ENCODE results near the gene MYO1C. TPM values are rescaled to one million over a fixed set of nuclear protein-coding genes. Genes with fewer than 3 reads are reported as not detected.

MYO1C gene
- polyA plus RNA-seq, 3 donors, result 66.4 to 70.2 (median 70.0) TPM

DNA sequence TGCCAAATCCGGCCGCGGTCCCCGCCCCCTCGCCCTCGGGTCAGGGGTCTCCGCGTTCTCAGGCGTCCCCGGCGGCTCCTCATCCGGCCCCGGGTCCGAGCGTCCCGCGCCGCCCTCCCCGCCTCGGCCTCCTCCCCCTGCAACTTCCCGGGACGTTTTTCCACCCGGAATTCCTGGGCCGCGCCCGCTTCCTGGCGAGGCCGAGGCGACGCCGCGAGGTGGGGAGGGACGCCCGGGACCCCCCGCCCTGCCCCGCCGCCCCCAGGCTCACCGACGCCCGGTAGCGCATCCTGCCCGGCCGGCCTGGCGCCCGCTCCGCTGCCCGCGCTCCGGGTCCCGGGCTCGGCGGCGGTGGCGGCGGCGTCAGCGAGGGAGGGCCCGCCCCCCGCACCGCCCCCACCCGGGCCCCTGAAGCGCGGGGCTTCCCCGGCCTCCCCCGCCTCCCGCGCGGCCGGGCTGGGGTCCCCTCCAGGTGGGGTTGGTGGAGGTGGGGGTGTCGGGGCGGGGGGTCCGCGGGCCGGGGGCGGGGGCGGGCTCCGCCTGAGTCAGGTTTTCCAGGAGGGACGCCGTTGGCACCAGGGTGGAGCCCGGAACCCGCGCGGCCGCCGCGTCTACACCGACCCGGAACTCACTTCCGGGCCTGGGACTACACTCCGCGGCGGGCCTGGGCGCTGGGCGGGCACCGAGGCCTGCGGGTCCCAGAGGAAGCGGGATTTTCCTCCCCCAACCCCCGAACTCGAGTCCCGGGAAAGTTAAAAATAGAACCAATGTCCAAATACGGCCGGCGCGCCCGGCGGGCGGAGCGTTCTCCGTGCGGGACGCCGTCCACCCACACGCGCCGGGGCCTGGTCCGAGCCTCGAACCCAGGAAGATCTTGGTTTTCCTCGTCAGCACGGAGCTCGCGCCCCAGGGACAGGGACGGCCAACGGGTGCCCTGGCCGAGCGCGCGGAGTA lies 6.8 kb downstream of the MYO1C start:
- DNase-seq (ENCODE audit: low read depth in 3 of 3, low spot score in 2 of 3), result no peak

GRCh38 chr17:1484676-1485422 lies 7.6 kb downstream of the MYO1C start:
- no peak for DNase-seq (ENCODE audit: low read depth in 3 of 3, low spot score in 2 of 3)

DNA sequence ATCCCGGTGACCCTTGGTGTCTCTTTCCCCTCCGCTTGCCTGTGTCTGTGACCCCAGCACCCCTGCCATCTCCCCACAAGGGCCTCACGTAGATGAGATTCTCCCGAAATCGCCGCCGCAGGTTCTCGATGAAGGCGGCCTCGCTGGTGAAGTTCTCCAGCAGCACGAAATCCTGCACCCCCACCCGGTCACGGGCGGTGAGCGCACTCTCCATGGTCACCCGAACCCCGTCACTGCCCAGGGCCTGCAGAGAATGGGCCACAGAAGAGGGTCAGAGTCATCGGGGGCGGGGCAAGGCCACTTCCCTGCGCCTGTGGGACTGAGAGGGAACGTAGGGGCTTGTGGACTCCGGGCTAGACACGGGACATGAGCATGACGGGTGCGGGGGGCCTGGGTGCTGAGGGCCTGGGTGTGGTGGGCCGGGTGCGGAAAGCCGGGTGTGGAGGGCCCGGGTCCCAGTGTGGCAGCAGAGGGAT lies 8.4 kb downstream of the MYO1C start:
- DNase-seq (ENCODE audit: low read depth in 3 of 3, low spot score in 2 of 3), result no peak

- DNase-seq (ENCODE audit: low read depth in 3 of 3, low spot score in 2 of 3), result no peak
Observed at GRCh38 chr17:1482680-1483079, 9.8 kb downstream of the MYO1C start.

- DNase-seq (ENCODE audit: low read depth in 3 of 3, low spot score in 2 of 3), result no peak
Observed at GRCh38 chr17:1481736-1482135, 10.8 kb downstream of the MYO1C start.

- no peak for DNase-seq (ENCODE audit: low read depth in 3 of 3, low spot score in 2 of 3)
Observed at GRCh38 chr17:1480747-1481465, 11.6 kb downstream of the MYO1C start.

DNA sequence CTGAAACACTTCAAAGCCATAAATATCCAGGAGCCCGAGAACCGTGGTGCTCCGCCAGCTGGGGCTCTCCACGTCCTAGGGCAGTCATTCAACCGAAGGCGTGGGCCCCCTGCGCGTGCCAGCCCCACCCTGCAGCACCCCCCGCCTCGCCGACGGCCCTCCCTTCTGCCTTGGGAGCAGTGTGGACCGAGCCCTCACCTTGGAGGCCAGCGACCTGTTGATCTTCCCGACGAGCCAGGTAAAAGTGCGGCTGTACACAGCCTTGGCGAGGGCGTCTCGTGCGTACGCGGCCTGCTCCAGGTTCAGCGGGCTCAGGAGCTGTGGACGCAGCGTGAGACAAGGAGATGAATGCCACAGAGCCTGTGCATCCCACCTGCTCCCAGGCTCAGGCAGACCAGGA lies 14.1 kb downstream of the MYO1C start:
- DNase-seq (ENCODE audit: low read depth in 3 of 3, low spot score in 2 of 3), result no peak

DNA sequence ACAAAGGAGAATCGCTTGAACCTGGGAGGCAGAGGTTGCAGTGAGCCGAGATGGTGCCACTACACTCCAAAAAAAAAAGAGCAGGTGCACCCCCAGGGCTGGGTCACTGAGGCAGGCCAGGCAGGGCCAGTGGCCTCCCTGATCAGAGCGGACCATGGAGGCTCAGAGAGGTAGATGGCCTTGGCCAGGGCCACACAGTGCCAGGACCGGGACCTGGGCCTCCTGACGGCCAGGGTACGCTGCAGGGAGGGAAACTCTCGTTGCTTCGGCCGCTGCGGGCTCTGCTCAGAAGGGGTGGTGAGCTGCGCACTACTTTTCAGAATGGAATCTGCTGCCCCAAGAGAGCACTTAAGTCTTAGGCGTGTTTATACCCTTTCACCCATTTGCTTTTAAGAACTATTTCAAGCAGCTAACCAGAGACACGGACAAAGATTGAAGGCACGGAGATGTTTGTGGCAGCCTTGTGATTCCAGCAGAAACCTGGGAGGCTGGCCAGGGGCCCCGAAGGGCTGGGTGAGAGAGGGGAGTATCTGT lies 17.1 kb downstream of the MYO1C start:
- no peak for DNase-seq (ENCODE audit: low read depth in 3 of 3, low spot score in 2 of 3)

GRCh38 chr17:1474402-1475189 lies 17.9 kb downstream of the MYO1C start:
- DNase-seq (ENCODE audit: low read depth in 3 of 3, low spot score in 2 of 3), result no peak

- no peak for DNase-seq (ENCODE audit: low read depth in 3 of 3, low spot score in 2 of 3)
Observed at GRCh38 chr17:1473841-1474240, 18.6 kb downstream of the MYO1C start.

- no peak for DNase-seq (ENCODE audit: low read depth in 3 of 3, low spot score in 2 of 3)
Observed at GRCh38 chr17:1473170-1473569, 19.3 kb downstream of the MYO1C start.

- DNase-seq (ENCODE audit: low read depth in 3 of 3, low spot score in 2 of 3), result no peak
Observed at GRCh38 chr17:1471911-1472821, 20.3 kb downstream of the MYO1C start.

- no peak for DNase-seq (ENCODE audit: low read depth in 3 of 3, low spot score in 2 of 3)
Observed at GRCh38 chr17:1471490-1471889, 21.0 kb downstream of the MYO1C start.

DNA sequence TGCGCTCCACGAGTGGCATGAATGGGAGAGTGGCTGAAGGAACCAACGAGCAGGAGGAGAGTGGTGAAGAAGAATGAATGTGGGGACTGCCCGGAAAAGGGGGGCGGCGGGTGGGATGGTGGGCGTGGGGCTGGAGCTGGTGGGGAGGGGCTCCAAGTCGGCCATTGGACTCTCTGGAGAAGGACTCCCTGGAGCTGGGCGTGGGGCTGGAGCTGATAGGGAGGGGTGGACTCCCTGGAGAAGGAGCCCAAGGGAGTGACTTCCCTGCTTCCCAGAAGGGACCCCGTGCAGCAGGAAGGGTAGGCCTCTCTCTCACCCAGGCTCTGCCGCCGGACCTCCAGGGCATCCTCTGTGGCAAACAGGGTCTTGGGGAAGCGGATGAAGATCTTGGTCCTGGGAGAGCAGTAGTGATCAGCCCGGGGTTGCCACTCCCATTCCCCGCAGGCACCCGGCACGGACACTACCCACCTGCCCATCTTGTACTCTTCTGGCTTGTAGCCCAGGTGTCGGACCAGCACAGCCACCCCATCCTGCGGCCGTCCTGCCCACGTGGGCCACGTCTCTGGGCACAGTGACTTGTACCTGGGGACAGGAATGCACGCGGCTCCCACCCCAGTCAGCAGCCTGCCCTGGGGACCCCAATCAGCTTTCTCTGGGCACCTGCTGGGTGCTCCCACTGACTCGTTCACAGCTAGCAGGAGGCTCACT lies 21.6 kb downstream of the MYO1C start:
- DNase-seq (ENCODE audit: low read depth in 3 of 3, low spot score in 2 of 3), result no peak

GRCh38 chr17:1470071-1470754 lies 22.3 kb downstream of the MYO1C start:
- no peak for DNase-seq (ENCODE audit: low read depth in 3 of 3, low spot score in 2 of 3)

- no peak for DNase-seq (ENCODE audit: low read depth in 3 of 3, low spot score in 2 of 3)
Observed at GRCh38 chr17:1469231-1469852, 23.1 kb downstream of the MYO1C start.

GRCh38 chr17:1467898-1468492 lies 24.5 kb downstream of the MYO1C start:
- no peak for DNase-seq (ENCODE audit: low read depth in 3 of 3, low spot score in 2 of 3)

Measured in right renal cortex interstitium (tissue), 3 donors.